ENCODE data around the gene BRPF3.
"Not testable (repeated sequence)": the region's sequence is repeated elsewhere in the genome, so short reads cannot be mapped to it uniquely, and the experiment has no call there.

BRPF3 gene

GRCh38 chr6:36216559-36216958, 20.0 kb downstream of the BRPF3 start:
- no peaks in the 10 kb centered on the region for H3K9me3 Mint-ChIP-seq
- no peaks in the 10 kb centered on the region for H3K4me1 Mint-ChIP-seq
- H3K27me3 Mint-ChIP-seq, result no peaks in the 10 kb centered on the region
- no peak overlapping the region for H3K4me3 Mint-ChIP-seq
- H3K36me3 Mint-ChIP-seq, result peaks cover 60% of the 10 kb centered on the region
- H3K27ac Mint-ChIP-seq, result no peak overlapping the region
- no peak for ATAC-seq

GRCh38 chr6:36217188-36217587, 20.6 kb downstream of the BRPF3 start:
- ATAC-seq, result no peak
- H3K27me3 Mint-ChIP-seq, result no peaks in the 10 kb centered on the region
- H3K4me3 Mint-ChIP-seq, result no peak overlapping the region
- no peaks in the 10 kb centered on the region for H3K9me3 Mint-ChIP-seq
- H3K27ac Mint-ChIP-seq, result no peak overlapping the region
- H3K36me3 Mint-ChIP-seq, result peaks cover 53% of the 10 kb centered on the region
- no peaks in the 10 kb centered on the region for H3K4me1 Mint-ChIP-seq

GRCh38 chr6:36217946-36218345, 21.4 kb downstream of the BRPF3 start:
- ATAC-seq, result no peak

GRCh38 chr6:36218516-36218915, 22.0 kb downstream of the BRPF3 start:
- H3K36me3 Mint-ChIP-seq, result peaks cover 56% of the 10 kb centered on the region
- H3K27ac Mint-ChIP-seq, H3K4me1 Mint-ChIP-seq, H3K9me3 Mint-ChIP-seq, H3K27me3 Mint-ChIP-seq, ATAC-seq, H3K4me3 Mint-ChIP-seq: not testable (repeated sequence)

More at GRCh38 chr6:36217946-36218345, 21.4 kb downstream of the BRPF3 start:
- peaks cover 56% of the 10 kb centered on the region for H3K36me3 Mint-ChIP-seq
- H3K4me1 Mint-ChIP-seq, result no peaks in the 10 kb centered on the region
- H3K9me3 Mint-ChIP-seq, result no peaks in the 10 kb centered on the region
- H3K4me3 Mint-ChIP-seq, result no peak overlapping the region
- no peaks in the 10 kb centered on the region for H3K27me3 Mint-ChIP-seq
- no peak overlapping the region for H3K27ac Mint-ChIP-seq

- ATAC-seq, result no peak
- Mint-ChIP-seq H3K4me1 (no peaks in the 10 kb centered on the region), H3K27ac (no peak overlapping the region), H3K36me3 (peaks cover 53% of the 10 kb centered on the region), H3K9me3 (no peaks in the 10 kb centered on the region), H3K4me3 (no peak overlapping the region), H3K27me3 (no peaks in the 10 kb centered on the region)
Observed at GRCh38 chr6:36219081-36219480, 22.5 kb downstream of the BRPF3 start.

- Mint-ChIP-seq H3K36me3 (peaks cover 48% of the 10 kb centered on the region), H3K4me3 (no peak overlapping the region), H3K9me3 (no peaks in the 10 kb centered on the region), H3K27ac (no peak overlapping the region), H3K4me1 (no peaks in the 10 kb centered on the region), H3K27me3 (no peaks in the 10 kb centered on the region)
- no peak for ATAC-seq
Observed at GRCh38 chr6:36220226-36220625, 23.7 kb downstream of the BRPF3 start.

GRCh38 chr6:36221674-36222073, 25.1 kb downstream of the BRPF3 start:
- no peaks in the 10 kb centered on the region for H3K27me3 Mint-ChIP-seq
- H3K4me1 Mint-ChIP-seq, result no peaks in the 10 kb centered on the region
- no peak for ATAC-seq
- H3K9me3 Mint-ChIP-seq, result no peaks in the 10 kb centered on the region
- no peak overlapping the region for H3K27ac Mint-ChIP-seq
- H3K4me3 Mint-ChIP-seq, result no peak overlapping the region
- peaks cover 49% of the 10 kb centered on the region for H3K36me3 Mint-ChIP-seq

- Mint-ChIP-seq H3K4me1 (no peaks in the 10 kb centered on the region), H3K27ac (no peak overlapping the region), H3K4me3 (no peak overlapping the region), H3K36me3 (peaks cover 50% of the 10 kb centered on the region), H3K9me3 (no peaks in the 10 kb centered on the region), H3K27me3 (no peaks in the 10 kb centered on the region)
- ATAC-seq, result no peak
Observed at GRCh38 chr6:36222924-36223323, 26.4 kb downstream of the BRPF3 start.

- ATAC-seq, result no peak
- Mint-ChIP-seq H3K4me3 (no peak overlapping the region), H3K36me3 (peaks cover 54% of the 10 kb centered on the region), H3K27me3 (no peaks in the 10 kb centered on the region), H3K27ac (no peak overlapping the region), H3K4me1 (no peaks in the 10 kb centered on the region), H3K9me3 (no peaks in the 10 kb centered on the region)
Observed at GRCh38 chr6:36223706-36224105, 27.2 kb downstream of the BRPF3 start.

GRCh38 chr6:36224918-36225461, 28.4 kb downstream of the BRPF3 start:
- H3K36me3 Mint-ChIP-seq, result peaks cover 56% of the 10 kb centered on the region
- H3K9me3 Mint-ChIP-seq, result no peaks in the 10 kb centered on the region
- no peak overlapping the region for H3K27ac Mint-ChIP-seq
- H3K27me3 Mint-ChIP-seq, result no peaks in the 10 kb centered on the region
- H3K4me1 Mint-ChIP-seq, result no peaks in the 10 kb centered on the region
- ATAC-seq, result no peak
- no peak overlapping the region for H3K4me3 Mint-ChIP-seq

GRCh38 chr6:36226438-36227047, 30.0 kb downstream of the BRPF3 start:
- Mint-ChIP-seq H3K4me3 (no peak overlapping the region), H3K4me1 (no peaks in the 10 kb centered on the region), H3K9me3 (no peaks in the 10 kb centered on the region), H3K36me3 (peaks cover 71% of the 10 kb centered on the region), H3K27ac (no peak overlapping the region), H3K27me3 (no peaks in the 10 kb centered on the region)
- no peak for ATAC-seq

- peak overlapping the region; percentile 46 for H3K27ac Mint-ChIP-seq
- no peaks in the 10 kb centered on the region for H3K9me3 Mint-ChIP-seq
- no peak for ATAC-seq
- no peak overlapping the region for H3K4me3 Mint-ChIP-seq
- no peaks in the 10 kb centered on the region for H3K27me3 Mint-ChIP-seq
- H3K4me1 Mint-ChIP-seq, result no peaks in the 10 kb centered on the region
- peaks cover 78% of the 10 kb centered on the region for H3K36me3 Mint-ChIP-seq
Observed at GRCh38 chr6:36227379-36228228, 31.1 kb downstream of the BRPF3 start.

GRCh38 chr6:36229223-36229622, 32.7 kb downstream of the BRPF3 start:
- no peak overlapping the region for H3K27ac Mint-ChIP-seq
- peaks cover 72% of the 10 kb centered on the region for H3K36me3 Mint-ChIP-seq
- H3K9me3 Mint-ChIP-seq, result no peaks in the 10 kb centered on the region
- H3K27me3 Mint-ChIP-seq, result no peaks in the 10 kb centered on the region
- ATAC-seq, result no peak
- H3K4me1 Mint-ChIP-seq, result no peaks in the 10 kb centered on the region
- no peak overlapping the region for H3K4me3 Mint-ChIP-seq

- Mint-ChIP-seq H3K4me3 (no peak overlapping the region), H3K27ac (no peak overlapping the region), H3K9me3 (no peaks in the 10 kb centered on the region), H3K27me3 (no peaks in the 10 kb centered on the region), H3K4me1 (no peaks in the 10 kb centered on the region), H3K36me3 (peaks cover 72% of the 10 kb centered on the region)
- no peak for ATAC-seq
Observed at GRCh38 chr6:36230371-36230770, 33.8 kb downstream of the BRPF3 start.

- ATAC-seq, result no peak
- no peaks in the 10 kb centered on the region for H3K9me3 Mint-ChIP-seq
- H3K27ac Mint-ChIP-seq, result no peak overlapping the region
- no peak overlapping the region for H3K4me3 Mint-ChIP-seq
- H3K36me3 Mint-ChIP-seq, result peaks cover 62% of the 10 kb centered on the region
- no peaks in the 10 kb centered on the region for H3K27me3 Mint-ChIP-seq
- H3K4me1 Mint-ChIP-seq, result no peaks in the 10 kb centered on the region
Observed at GRCh38 chr6:36232172-36232571, 35.6 kb downstream of the BRPF3 start.

- Mint-ChIP-seq H3K27me3 (no peaks in the 10 kb centered on the region), H3K27ac (no peak overlapping the region), H3K9me3 (no peaks in the 10 kb centered on the region), H3K4me1 (no peaks in the 10 kb centered on the region), H3K36me3 (peaks cover 36% of the 10 kb centered on the region), H3K4me3 (no peak overlapping the region)
- ATAC-seq, result no peak
Observed at GRCh38 chr6:36235309-36235708, 38.8 kb downstream of the BRPF3 start.
